ENCODE data around the gene CXCL11.
"Not testable (repeated sequence)": the region's sequence is repeated elsewhere in the genome, so short reads cannot be mapped to it uniquely, and the experiment has no call there.

DNA sequence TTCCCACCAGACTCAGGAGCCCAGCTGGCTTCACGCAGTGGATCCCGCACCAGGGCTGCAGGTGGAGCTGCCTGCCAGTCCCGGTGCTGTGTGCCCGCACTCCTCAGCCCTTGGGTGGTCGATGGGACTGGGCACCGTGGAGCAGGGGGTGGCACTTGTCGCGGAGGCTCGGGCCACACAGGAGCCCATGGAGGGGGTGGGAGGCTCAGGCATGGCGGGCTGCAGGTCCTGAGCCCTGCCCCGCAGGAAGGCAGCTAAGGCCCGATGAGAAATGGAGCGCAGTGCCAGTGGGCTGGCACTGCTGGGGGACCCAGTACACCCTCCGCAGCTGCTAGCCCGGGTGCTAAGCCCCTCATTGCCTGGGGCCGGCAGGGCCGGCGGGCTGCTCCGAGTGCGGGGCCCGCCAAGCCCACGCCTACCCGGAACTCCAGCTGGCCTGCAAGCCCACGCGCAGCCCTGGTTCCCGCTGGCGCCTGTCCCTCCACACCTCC is 14.7 kb upstream of the CXCL11 start:
- TF ChIP-seq RAD21 (IDR thresholded peaks at IDR 0.05; ENCODE audit: insufficient read depth, low read depth, low read length): not testable (repeated sequence)
- TF ChIP-seq, protein P1, sequence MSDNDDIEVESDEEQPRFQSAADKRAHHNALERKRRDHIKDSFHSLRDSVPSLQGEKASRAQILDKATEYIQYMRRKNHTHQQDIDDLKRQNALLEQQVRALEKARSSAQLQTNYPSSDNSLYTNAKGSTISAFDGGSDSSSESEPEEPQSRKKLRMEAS (IDR thresholded peaks at IDR 0.05; ENCODE audit: low read depth, low read length): not testable (repeated sequence)
- TF ChIP-seq, protein P2, sequence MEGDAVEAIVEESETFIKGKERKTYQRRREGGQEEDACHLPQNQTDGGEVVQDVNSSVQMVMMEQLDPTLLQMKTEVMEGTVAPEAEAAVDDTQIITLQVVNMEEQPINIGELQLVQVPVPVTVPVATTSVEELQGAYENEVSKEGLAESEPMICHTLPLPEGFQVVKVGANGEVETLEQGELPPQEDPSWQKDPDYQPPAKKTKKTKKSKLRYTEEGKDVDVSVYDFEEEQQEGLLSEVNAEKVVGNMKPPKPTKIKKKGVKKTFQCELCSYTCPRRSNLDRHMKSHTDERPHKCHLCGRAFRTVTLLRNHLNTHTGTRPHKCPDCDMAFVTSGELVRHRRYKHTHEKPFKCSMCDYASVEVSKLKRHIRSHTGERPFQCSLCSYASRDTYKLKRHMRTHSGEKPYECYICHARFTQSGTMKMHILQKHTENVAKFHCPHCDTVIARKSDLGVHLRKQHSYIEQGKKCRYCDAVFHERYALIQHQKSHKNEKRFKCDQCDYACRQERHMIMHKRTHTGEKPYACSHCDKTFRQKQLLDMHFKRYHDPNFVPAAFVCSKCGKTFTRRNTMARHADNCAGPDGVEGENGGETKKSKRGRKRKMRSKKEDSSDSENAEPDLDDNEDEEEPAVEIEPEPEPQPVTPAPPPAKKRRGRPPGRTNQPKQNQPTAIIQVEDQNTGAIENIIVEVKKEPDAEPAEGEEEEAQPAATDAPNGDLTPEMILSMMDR (IDR thresholded peaks at IDR 0.05 in 2 of 3, conservative IDR thresholded peaks at IDR 0.05 in 1 of 3; ENCODE audit: control insufficient read depth in 2 of 3, extremely low read depth in 1 of 3, insufficient read depth in 1 of 3, low read depth in 3 of 3, low read length in 3 of 3): not testable (repeated sequence)
